Measurements from ENCODE around the gene REC8. TPM values are rescaled to one million over a fixed set of nuclear protein-coding genes. Genes with fewer than 3 reads are reported as not detected.

The REC8 gene
- total and polyA plus RNA-seq, 2 of the 13 experiments (the other 11 are each of a cell fraction or from before 2014, with no cell fraction given): 3.4 to 14.7 TPM

DNA sequence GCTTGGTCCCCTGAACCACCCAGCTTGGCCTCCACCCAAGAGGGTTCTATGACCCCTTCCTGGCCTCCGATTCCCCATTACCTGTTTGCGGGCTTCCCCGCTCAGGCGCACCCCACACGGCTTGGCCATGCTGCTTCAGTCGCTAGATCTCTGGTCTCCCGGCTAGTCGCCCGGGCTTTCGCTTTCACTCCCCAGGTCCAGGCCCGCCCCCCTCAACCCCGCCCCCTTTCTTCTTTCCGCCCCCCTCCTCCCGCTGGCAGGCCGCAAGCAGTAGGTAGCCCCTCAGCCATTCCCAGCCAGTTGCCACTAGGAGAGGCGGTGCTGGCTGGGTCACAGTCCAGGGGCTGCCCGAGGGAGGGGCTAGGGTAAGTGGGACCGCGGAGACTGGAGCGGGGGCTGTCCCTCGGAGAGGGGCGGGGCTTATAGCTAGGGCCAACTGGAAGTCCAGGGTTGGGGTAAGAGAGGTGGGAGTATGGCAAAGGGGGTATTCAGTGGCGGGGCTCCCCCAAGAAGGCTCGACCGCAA, 25.4 kb upstream of the REC8 start, which contains the start of gene PSME2 (continued):
- TF ChIP-seq, protein P1, sequence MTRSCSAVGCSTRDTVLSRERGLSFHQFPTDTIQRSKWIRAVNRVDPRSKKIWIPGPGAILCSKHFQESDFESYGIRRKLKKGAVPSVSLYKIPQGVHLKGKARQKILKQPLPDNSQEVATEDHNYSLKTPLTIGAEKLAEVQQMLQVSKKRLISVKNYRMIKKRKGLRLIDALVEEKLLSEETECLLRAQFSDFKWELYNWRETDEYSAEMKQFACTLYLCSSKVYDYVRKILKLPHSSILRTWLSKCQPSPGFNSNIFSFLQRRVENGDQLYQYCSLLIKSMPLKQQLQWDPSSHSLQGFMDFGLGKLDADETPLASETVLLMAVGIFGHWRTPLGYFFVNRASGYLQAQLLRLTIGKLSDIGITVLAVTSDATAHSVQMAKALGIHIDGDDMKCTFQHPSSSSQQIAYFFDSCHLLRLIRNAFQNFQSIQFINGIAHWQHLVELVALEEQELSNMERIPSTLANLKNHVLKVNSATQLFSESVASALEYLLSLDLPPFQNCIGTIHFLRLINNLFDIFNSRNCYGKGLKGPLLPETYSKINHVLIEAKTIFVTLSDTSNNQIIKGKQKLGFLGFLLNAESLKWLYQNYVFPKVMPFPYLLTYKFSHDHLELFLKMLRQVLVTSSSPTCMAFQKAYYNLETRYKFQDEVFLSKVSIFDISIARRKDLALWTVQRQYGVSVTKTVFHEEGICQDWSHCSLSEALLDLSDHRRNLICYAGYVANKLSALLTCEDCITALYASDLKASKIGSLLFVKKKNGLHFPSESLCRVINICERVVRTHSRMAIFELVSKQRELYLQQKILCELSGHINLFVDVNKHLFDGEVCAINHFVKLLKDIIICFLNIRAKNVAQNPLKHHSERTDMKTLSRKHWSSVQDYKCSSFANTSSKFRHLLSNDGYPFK (CRISPR knock-in tag; IDR thresholded peaks at IDR 0.05; ENCODE audit: borderline replicate concordance): peak; percentile 89; the same call in 1 of the 2 replicates
- TF ChIP-seq MED13 (CRISPR knock-in tag; IDR thresholded peaks at IDR 0.05) (peak; percentile 69; the same call in 1 of the 2 replicates), DRAP1 (CRISPR knock-in tag; IDR thresholded peaks at IDR 0.05) (peak; percentile 94), CCDC6 (CRISPR knock-in tag; IDR thresholded peaks at IDR 0.05) (no peak), ZNF550 (CRISPR knock-in tag; IDR thresholded peaks at IDR 0.05; ENCODE audit: borderline replicate concordance) (no peak), DNMT3B (CRISPR knock-in tag; conservative IDR thresholded peaks at IDR 0.05) (no peak; the same call in none of the 2 replicates), SETDB1 (CRISPR knock-in tag; IDR thresholded peaks at IDR 0.05; ENCODE audit: borderline replicate concordance) (no peak), KDM1A (CRISPR knock-in tag; IDR thresholded peaks at IDR 0.05) (no peak), AHDC1 (CRISPR knock-in tag; IDR thresholded peaks at IDR 0.05; ENCODE audit: borderline replicate concordance) (no peak), EED (CRISPR knock-in tag; IDR thresholded peaks at IDR 0.05) (no peak; the same call in 1 of the 2 replicates), CHD2 (IDR thresholded peaks at IDR 0.05; ENCODE audit: low read depth, low read length) (peak; percentile 59), HNRNPLL (IDR thresholded peaks at IDR 0.05; ENCODE audit: low read depth, low read length, poor library complexity, severe bottlenecking) (peak; percentile 87), PHB2 (IDR thresholded peaks at IDR 0.05; ENCODE audit: partially characterized antibody) (no peak), KDM2A (CRISPR knock-in tag; IDR thresholded peaks at IDR 0.05; ENCODE audit: borderline replicate concordance, low read depth) (peak; percentile 53; the same call in 1 of the 2 replicates), PHF20 (CRISPR knock-in tag; IDR thresholded peaks at IDR 0.05) (no peak)
- TF ChIP-seq, protein P2, sequence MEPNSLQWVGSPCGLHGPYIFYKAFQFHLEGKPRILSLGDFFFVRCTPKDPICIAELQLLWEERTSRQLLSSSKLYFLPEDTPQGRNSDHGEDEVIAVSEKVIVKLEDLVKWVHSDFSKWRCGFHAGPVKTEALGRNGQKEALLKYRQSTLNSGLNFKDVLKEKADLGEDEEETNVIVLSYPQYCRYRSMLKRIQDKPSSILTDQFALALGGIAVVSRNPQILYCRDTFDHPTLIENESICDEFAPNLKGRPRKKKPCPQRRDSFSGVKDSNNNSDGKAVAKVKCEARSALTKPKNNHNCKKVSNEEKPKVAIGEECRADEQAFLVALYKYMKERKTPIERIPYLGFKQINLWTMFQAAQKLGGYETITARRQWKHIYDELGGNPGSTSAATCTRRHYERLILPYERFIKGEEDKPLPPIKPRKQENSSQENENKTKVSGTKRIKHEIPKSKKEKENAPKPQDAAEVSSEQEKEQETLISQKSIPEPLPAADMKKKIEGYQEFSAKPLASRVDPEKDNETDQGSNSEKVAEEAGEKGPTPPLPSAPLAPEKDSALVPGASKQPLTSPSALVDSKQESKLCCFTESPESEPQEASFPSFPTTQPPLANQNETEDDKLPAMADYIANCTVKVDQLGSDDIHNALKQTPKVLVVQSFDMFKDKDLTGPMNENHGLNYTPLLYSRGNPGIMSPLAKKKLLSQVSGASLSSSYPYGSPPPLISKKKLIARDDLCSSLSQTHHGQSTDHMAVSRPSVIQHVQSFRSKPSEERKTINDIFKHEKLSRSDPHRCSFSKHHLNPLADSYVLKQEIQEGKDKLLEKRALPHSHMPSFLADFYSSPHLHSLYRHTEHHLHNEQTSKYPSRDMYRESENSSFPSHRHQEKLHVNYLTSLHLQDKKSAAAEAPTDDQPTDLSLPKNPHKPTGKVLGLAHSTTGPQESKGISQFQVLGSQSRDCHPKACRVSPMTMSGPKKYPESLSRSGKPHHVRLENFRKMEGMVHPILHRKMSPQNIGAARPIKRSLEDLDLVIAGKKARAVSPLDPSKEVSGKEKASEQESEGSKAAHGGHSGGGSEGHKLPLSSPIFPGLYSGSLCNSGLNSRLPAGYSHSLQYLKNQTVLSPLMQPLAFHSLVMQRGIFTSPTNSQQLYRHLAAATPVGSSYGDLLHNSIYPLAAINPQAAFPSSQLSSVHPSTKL (CRISPR knock-in tag; IDR thresholded peaks at IDR 0.05): no peak; the same call in 1 of the 2 replicates
- TF ChIP-seq, protein P3, sequence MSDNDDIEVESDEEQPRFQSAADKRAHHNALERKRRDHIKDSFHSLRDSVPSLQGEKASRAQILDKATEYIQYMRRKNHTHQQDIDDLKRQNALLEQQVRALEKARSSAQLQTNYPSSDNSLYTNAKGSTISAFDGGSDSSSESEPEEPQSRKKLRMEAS (IDR thresholded peaks at IDR 0.05): no peak

Measured in HepG2 (cell line).